HepG2 (cell line): Measurements from ENCODE around the gene PRKCE. TPM values are rescaled to one million over a fixed set of nuclear protein-coding genes. Genes with fewer than 3 reads are reported as not detected.

Experiments
- ATAC-seq: fragments of 200-7000 bp; cut with Tn5 transposase; 3 replicates; pipeline ENCODE4 v1.9.1; 2020; ENCODE audit warnings: mild to moderate bottlenecking, moderate library complexity
- BruUV-seq: library from RNA; stranded (reverse); fragments of 400-500 nt; replicated peaks from 2 replicates; lab custom pipeline; 2021; lab: Mats Ljungman, UMichigan
- CTCF ChIA-PET: fragments of 300-600 bp; formaldehyde crosslinking; extraction: SDS; loops from one replicate; lab custom pipeline; 2021; ENCODE audit warnings: low total read pairs, inconsistent platforms, low intra/inter-chr PET ratio; lab: Yijun Ruan, JAX
- POLR2A ChIA-PET: fragments of 350-600 bp; sonication (Branson Sonifier 250); formaldehyde crosslinking; loops from one replicate; lab custom pipeline; 2020; ENCODE audit warnings: antibody characterized with exemption, inconsistent platforms; lab: Yijun Ruan, JAX
- DNase-seq: peaks from one replicate; pipeline ENCODE4 v3.0.0-alpha.2; 2015; ENCODE audit warnings: low spot score
- FAIRE-seq: peaks from 3 replicates; lab custom pipeline; 2011; peaks lifted over from hg19 to GRCh38; lab: Jason Lieb, UNC
- H2AFZ ChIP-seq: one replicate; pipeline ENCODE4 v1.6.1; 2011; ENCODE audit warnings: low read length, inconsistent platforms
- H3K27ac ChIP-seq: fragments of 300-600 bp; 3 replicates; pipeline ENCODE4 v1.8.0; 2011; ENCODE audit warnings: mixed run types, mild to moderate bottlenecking, mixed read lengths, low read length, inconsistent platforms; ENCODE audit not compliant: insufficient read depth; ENCODE audit errors: extremely low read length
- H3K27me3 ChIP-seq, 2 experiments: fragments of 200-600 bp in 1 of 2; 2 replicates in 1 of 2; 3 replicates in 1 of 2; pipeline versions ENCODE4 v1.6.0 to v1.8.0; 2011; ENCODE audit warnings: low read length in 2 of 2, mild to moderate bottlenecking in 2 of 2, moderate library complexity in 2 of 2, inconsistent platforms in 1 of 2; ENCODE audit not compliant: insufficient read depth in 2 of 2, control insufficient read depth in 1 of 2
- H3K36me3 ChIP-seq, 2 experiments: fragments of 200-600 bp in 1 of 2; replicated peaks in 1 of 2; 2 replicates in 1 of 2; 3 replicates in 1 of 2; pipeline versions ENCODE4 v1.5.1 to v1.8.0; 2011; ENCODE audit warnings: low read length in 2 of 2, inconsistent platforms in 1 of 2; ENCODE audit not compliant: insufficient read depth in 2 of 2, control insufficient read depth in 1 of 2
- H3K4me1 ChIP-seq: 2 replicates; pipeline ENCODE4 v1.5.1; 2012; ENCODE audit warnings: low read length, inconsistent platforms; ENCODE audit not compliant: insufficient read depth
- H3K4me2 ChIP-seq: 2 replicates; pipeline ENCODE4 v1.6.0; 2011; ENCODE audit warnings: low read depth, low read length, inconsistent platforms
- H3K4me3 ChIP-seq, 3 experiments: fragments of 200-600 bp in 1 of 3; sonication (generic), shearing (Covaris generic) in 1 of 3; replicated peaks in 1 of 3; 2 replicates each; pipeline ENCODE4 v1.5.1; 2011 to 2016; ENCODE audit warnings: low read length in 3 of 3, inconsistent platforms in 2 of 3, low read depth in 2 of 3, mild to moderate bottlenecking in 2 of 3, control low read depth in 1 of 3, mixed read lengths in 1 of 3; ENCODE audit not compliant: insufficient read depth in 1 of 3
- H3K79me2 ChIP-seq: one replicate; pipeline ENCODE4 v1.6.1; 2011; ENCODE audit warnings: low read length, inconsistent platforms; ENCODE audit not compliant: insufficient read depth
- H3K9ac ChIP-seq: 2 replicates; pipeline ENCODE4 v1.6.0; 2011; ENCODE audit warnings: mild to moderate bottlenecking, low read depth, low read length, inconsistent platforms; ENCODE audit not compliant: insufficient read depth
- H3K9me3 ChIP-seq: 2 replicates; pipeline ENCODE4 v1.5.1; 2012; ENCODE audit warnings: mild to moderate bottlenecking, low read length
- H4K20me1 ChIP-seq: 2 replicates; pipeline ENCODE4 v1.6.0; 2011; ENCODE audit warnings: inconsistent platforms, mild to moderate bottlenecking, low read length, moderate library complexity; ENCODE audit not compliant: insufficient read depth
- MAFF ChIP-seq: IDR thresholded peaks from 2 replicates; pipeline ENCODE4 v1.6.1; 2011; ENCODE audit warnings: low read depth, low read length, improper control_type of control experiment
- MAFK ChIP-seq, 2 experiments: IDR thresholded peaks in 1 of 2; conservative IDR thresholded peaks in 1 of 2; 2 replicates each; pipeline ENCODE4 v1.6.1; 2011; ENCODE audit warnings: improper control_type of control experiment in 2 of 2, low read length in 2 of 2
- RORA ChIP-seq: sonication (generic); formaldehyde crosslinking; IDR thresholded peaks from 2 replicates; pipeline ENCODE4 v1.5.0; 2020; ENCODE audit warnings: mild to moderate bottlenecking, missing genetic modification reagents, moderate library complexity
- WGBS: methylation state at CpG from one replicate; pipeline ENCODE4 v1.1.6; 2017; ENCODE audit warnings: low lambda C conversion rate; 5-methylcytosine and 5-hydroxymethylcytosine counted together
- in situ Hi-C: cut with HindIII; loops from 2 replicates; pipeline ENCODE4 v1.10.0; 2017; ENCODE audit warnings: low pct_unique_long_range_greater_than_20kb; ENCODE audit not compliant: extremely low pct_ligation_motif_present
- intact Hi-C: fragments of 100-400 bp; cut with micrococcal nuclease; formaldehyde crosslinking; loops from one replicate; pipeline ENCODE4 v1.10.0; 2022; ENCODE audit not compliant: unreplicated experiment
- polyA plus RNA-seq, 8 experiments: library from polyadenylated mRNA; depleted of rRNA in 3 of 8; stranded (reverse) in 7 of 8; unstranded in 1 of 8; fragments of >200 nt; fragmentation: Illumina TruSeq in 4 of 8; extraction: Trizol in 4 of 8; gene quantifications; 2 replicates each; pipeline versions ENCODE4 v1.2.1 to v1.2.3, GENCODE V29; 2011 to 2016; ENCODE audit warnings: low read depth in 4 of 8, missing spikeins in 1 of 8, mixed read lengths in 1 of 8; ENCODE audit not compliant: insufficient read depth in 1 of 8
- total RNA-seq, 5 experiments: library from RNA; depleted of rRNA; stranded (reverse); fragments of >200 nt; fragmentation: Illumina TruSeq; extraction: Trizol; gene quantifications; 2 replicates each; pipeline ENCODE4 v1.2.3, GENCODE V29; 2016; ENCODE audit warnings: low read depth in 1 of 5
- TF ChIP-seq, protein P1 (sequence below): sonication (generic); formaldehyde crosslinking; conservative IDR thresholded peaks from 2 replicates; pipeline ENCODE4 v1.4.0; 2020; ENCODE audit warnings: mild to moderate bottlenecking, missing genetic modification reagents, moderate library complexity
- TF ChIP-seq, protein P2 (sequence below): sonication (generic); formaldehyde crosslinking; IDR thresholded peaks from 2 replicates; pipeline ENCODE4 v1.5.0; 2020; ENCODE audit warnings: mild to moderate bottlenecking, missing genetic modification reagents
- TF ChIP-seq, protein P3 (sequence below): IDR thresholded peaks from 2 replicates; pipeline ENCODE4 v1.6.1; 2012; ENCODE audit warnings: low read length, improper control_type of control experiment
- TF ChIP-seq, protein P4 (sequence below): sonication (generic); formaldehyde crosslinking; conservative IDR thresholded peaks from 2 replicates; pipeline ENCODE4 v1.4.0; 2020; ENCODE audit warnings: missing genetic modification reagents

PRKCE gene
- total and polyA plus RNA-seq, 2 of the 13 experiments (the other 11 are each of a cell fraction or from before 2014, with no cell fraction given) = 1.0 to 3.9 TPM

DNA sequence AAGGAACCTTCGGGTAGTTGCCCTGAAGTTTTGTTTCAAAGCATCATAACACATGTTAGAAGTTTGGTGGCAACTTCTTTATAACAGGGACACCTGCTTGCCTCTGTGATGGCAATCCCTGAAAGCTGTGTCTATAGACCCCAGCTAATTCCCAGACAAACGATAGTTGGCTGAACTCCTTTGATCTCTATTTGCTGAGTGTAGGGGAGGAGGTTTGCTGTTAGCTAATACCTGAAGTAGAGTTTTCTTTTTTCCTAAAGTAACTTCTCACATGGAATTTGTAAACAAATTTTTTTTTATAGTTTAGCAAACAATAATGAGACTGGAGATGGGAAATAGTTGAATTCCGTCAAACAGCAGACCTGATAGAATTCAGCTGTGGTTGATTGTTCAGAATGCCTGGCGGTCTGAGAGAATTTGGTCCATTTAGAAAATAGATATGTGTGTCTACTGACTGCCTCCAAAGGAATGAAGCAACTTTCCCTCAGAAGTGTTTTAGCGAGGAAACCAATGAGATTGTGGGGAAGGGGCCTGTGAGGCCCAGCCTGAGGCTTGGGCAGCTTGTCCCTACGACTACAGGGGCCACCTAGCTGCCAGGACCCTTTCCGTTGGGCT is 522.3 kb downstream of the PRKCE start (continued):
- TF ChIP-seq, protein P1, sequence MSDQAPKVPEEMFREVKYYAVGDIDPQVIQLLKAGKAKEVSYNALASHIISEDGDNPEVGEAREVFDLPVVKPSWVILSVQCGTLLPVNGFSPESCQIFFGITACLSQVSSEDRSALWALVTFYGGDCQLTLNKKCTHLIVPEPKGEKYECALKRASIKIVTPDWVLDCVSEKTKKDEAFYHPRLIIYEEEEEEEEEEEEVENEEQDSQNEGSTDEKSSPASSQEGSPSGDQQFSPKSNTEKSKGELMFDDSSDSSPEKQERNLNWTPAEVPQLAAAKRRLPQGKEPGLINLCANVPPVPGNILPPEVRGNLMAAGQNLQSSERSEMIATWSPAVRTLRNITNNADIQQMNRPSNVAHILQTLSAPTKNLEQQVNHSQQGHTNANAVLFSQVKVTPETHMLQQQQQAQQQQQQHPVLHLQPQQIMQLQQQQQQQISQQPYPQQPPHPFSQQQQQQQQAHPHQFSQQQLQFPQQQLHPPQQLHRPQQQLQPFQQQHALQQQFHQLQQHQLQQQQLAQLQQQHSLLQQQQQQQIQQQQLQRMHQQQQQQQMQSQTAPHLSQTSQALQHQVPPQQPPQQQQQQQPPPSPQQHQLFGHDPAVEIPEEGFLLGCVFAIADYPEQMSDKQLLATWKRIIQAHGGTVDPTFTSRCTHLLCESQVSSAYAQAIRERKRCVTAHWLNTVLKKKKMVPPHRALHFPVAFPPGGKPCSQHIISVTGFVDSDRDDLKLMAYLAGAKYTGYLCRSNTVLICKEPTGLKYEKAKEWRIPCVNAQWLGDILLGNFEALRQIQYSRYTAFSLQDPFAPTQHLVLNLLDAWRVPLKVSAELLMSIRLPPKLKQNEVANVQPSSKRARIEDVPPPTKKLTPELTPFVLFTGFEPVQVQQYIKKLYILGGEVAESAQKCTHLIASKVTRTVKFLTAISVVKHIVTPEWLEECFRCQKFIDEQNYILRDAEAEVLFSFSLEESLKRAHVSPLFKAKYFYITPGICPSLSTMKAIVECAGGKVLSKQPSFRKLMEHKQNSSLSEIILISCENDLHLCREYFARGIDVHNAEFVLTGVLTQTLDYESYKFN (CRISPR knock-in tag) = peak; percentile 56; the same call in 1 of the 2 replicates
- TF ChIP-seq RORA (CRISPR knock-in tag) = no peak

DNA sequence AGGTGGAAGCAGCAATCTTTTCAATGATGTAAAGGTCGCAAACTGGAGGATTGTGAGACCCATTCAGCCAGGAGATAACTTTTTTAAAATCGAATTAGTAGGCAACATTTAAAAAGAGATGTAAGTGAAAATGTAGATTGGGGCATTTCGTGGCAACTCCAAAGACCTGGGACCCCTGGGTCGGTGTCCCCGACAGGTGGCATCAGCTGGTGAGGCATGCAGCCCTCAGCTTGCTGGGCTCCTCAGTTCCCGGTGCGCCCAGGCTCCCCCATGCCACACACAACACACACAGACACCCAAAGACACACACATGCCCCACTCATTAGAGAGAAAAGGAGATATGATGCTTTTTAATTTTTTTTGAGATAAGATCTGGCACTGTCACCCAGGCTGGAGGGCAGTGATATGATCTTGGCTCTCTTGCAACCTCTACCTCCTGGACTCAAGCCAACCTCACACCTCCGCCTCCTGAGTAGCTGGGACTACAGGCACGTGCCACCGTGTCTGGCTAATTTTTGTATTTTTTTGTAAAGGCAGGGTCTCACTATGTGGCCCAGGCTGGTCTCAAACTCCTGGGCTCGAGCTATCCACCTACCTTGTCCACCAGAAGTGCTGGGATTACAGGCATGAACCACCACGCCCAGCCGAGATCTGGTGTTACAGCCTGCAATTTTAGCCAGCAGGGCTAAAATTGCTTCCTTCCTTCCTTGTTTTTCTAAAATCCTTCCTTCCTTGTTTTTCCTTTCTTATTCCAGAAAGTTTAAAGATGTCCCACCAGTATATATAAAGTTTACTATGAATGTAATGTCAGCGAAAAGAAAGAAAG is 523.1 kb downstream of the PRKCE start:
- Histone ChIP-seq H3K9me3 (no peaks in the 10 kb centered on the region), H3K36me3 (no peaks in the 10 kb centered on the region), H3K27me3 (peaks cover 4 to 29% of the 10 kb centered on the region in 2 experiments; a peak in 3 of 5 replicates), H2AFZ (no peak overlapping the region), H3K4me2 (no peak overlapping the region; the same call in 1 of the 2 replicates), H4K20me1 (peaks cover 4% of the 10 kb centered on the region; the same call in 1 of the 2 replicates), H3K4me1 (peaks cover 19% of the 10 kb centered on the region), H3K4me3 (no peak overlapping the region), H3K79me2 (no peaks in the 10 kb centered on the region), H3K9ac (no peak overlapping the region), H3K27ac (no peak overlapping the region)
- intact Hi-C loops = no loop called here
- no TSS peak for BruUV-seq
- WGBS = 70% methylated on average over 14 of the region's 14 CpGs
- CTCF ChIA-PET = no interaction called here
- POLR2A ChIA-PET = no interaction called here
- in situ Hi-C loops = no loop called here
- FAIRE-seq (no peak), ATAC-seq (no peak), DNase-seq (no peak)
- TF ChIP-seq, protein P2, sequence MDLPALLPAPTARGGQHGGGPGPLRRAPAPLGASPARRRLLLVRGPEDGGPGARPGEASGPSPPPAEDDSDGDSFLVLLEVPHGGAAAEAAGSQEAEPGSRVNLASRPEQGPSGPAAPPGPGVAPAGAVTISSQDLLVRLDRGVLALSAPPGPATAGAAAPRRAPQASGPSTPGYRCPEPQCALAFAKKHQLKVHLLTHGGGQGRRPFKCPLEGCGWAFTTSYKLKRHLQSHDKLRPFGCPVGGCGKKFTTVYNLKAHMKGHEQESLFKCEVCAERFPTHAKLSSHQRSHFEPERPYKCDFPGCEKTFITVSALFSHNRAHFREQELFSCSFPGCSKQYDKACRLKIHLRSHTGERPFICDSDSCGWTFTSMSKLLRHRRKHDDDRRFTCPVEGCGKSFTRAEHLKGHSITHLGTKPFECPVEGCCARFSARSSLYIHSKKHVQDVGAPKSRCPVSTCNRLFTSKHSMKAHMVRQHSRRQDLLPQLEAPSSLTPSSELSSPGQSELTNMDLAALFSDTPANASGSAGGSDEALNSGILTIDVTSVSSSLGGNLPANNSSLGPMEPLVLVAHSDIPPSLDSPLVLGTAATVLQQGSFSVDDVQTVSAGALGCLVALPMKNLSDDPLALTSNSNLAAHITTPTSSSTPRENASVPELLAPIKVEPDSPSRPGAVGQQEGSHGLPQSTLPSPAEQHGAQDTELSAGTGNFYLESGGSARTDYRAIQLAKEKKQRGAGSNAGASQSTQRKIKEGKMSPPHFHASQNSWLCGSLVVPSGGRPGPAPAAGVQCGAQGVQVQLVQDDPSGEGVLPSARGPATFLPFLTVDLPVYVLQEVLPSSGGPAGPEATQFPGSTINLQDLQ (CRISPR knock-in tag) = no peak
- 0 out of 2 replicates have a peak, but pooled peaks have one; percentile 20 for TF ChIP-seq MAFF
- TF ChIP-seq, protein P3, sequence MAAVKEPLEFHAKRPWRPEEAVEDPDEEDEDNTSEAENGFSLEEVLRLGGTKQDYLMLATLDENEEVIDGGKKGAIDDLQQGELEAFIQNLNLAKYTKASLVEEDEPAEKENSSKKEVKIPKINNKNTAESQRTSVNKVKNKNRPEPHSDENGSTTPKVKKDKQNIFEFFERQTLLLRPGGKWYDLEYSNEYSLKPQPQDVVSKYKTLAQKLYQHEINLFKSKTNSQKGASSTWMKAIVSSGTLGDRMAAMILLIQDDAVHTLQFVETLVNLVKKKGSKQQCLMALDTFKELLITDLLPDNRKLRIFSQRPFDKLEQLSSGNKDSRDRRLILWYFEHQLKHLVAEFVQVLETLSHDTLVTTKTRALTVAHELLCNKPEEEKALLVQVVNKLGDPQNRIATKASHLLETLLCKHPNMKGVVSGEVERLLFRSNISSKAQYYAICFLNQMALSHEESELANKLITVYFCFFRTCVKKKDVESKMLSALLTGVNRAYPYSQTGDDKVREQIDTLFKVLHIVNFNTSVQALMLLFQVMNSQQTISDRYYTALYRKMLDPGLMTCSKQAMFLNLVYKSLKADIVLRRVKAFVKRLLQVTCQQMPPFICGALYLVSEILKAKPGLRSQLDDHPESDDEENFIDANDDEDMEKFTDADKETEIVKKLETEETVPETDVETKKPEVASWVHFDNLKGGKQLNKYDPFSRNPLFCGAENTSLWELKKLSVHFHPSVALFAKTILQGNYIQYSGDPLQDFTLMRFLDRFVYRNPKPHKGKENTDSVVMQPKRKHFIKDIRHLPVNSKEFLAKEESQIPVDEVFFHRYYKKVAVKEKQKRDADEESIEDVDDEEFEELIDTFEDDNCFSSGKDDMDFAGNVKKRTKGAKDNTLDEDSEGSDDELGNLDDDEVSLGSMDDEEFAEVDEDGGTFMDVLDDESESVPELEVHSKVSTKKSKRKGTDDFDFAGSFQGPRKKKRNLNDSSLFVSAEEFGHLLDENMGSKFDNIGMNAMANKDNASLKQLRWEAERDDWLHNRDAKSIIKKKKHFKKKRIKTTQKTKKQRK = no peak
- TF ChIP-seq, protein P4, sequence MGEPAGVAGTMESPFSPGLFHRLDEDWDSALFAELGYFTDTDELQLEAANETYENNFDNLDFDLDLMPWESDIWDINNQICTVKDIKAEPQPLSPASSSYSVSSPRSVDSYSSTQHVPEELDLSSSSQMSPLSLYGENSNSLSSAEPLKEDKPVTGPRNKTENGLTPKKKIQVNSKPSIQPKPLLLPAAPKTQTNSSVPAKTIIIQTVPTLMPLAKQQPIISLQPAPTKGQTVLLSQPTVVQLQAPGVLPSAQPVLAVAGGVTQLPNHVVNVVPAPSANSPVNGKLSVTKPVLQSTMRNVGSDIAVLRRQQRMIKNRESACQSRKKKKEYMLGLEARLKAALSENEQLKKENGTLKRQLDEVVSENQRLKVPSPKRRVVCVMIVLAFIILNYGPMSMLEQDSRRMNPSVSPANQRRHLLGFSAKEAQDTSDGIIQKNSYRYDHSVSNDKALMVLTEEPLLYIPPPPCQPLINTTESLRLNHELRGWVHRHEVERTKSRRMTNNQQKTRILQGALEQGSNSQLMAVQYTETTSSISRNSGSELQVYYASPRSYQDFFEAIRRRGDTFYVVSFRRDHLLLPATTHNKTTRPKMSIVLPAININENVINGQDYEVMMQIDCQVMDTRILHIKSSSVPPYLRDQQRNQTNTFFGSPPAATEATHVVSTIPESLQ (CRISPR knock-in tag) = no peak
- TF ChIP-seq MAFK (conservative IDR thresholded peaks at IDR 0.05 in 1 of 2, IDR thresholded peaks at IDR 0.05 in 1 of 2; ENCODE audit: low read length in 2 of 2) = peak in 1 of 2 experiments; percentile 40; a peak in 2 of 4 replicates
